Natural killer cell (primary cell): Measurements from ENCODE around the gene TPD52L2. TPM values are rescaled to one million over a fixed set of nuclear protein-coding genes. Genes with fewer than 3 reads are reported as not detected.
A peak's percentile ranks its signal among the peaks of the same experiment; 100 is the strongest.

ENCODE experiments used
- ATAC-seq, 3 donors: fragments of 150-1000 bp in 2 of 3; fragments of 200-7000 bp in 1 of 3; cut with Tn5 transposase; 1 replicate in 1 of 3; 2 replicates in 2 of 3; pipeline ENCODE4 v1.10.0; 2021; ENCODE audit warnings: mild to moderate bottlenecking in 2 of 3, moderate library complexity in 2 of 3
- DNase-seq, 2 donors: peaks; one replicate each; pipeline versions ENCODE4 v3.0.0 to v3.0.0-alpha.2; 2013 to 2021; ENCODE audit warnings: mixed read lengths in 1 of 2
- H3K27ac ChIP-seq: one replicate; pipeline ENCODE4 v1.5.1; 2013; ENCODE audit warnings: mild to moderate bottlenecking, low read length
- H3K27me3 ChIP-seq: one replicate; pipeline ENCODE4 v1.6.1; 2013; ENCODE audit warnings: low read length; ENCODE audit not compliant: control insufficient read depth, insufficient read depth
- H3K36me3 ChIP-seq: one replicate; pipeline ENCODE4 v1.6.1; 2013; ENCODE audit warnings: low read length; ENCODE audit not compliant: control insufficient read depth, insufficient read depth
- H3K4me1 ChIP-seq: one replicate; pipeline ENCODE4 v1.6.1; 2013; ENCODE audit warnings: low read length; ENCODE audit not compliant: control insufficient read depth, insufficient read depth
- H3K4me3 ChIP-seq: one replicate; pipeline ENCODE4 v1.5.1; 2013; ENCODE audit warnings: low read length
- H3K9me3 ChIP-seq: one replicate; pipeline ENCODE4 v1.6.1; 2013; ENCODE audit warnings: low read length; ENCODE audit not compliant: control insufficient read depth, insufficient read depth
- H3K27ac Mint-ChIP-seq, 2 donors: one replicate each; pipeline ENCODE4 v1.8.0; 2022; ENCODE audit warnings: mild to moderate bottlenecking in 2 of 2, mixed read lengths in 2 of 2, moderate library complexity in 1 of 2
- H3K27me3 Mint-ChIP-seq, 2 donors: one replicate each; pipeline ENCODE4 v1.8.0; 2022; ENCODE audit warnings: low read depth in 2 of 2, mixed read lengths in 2 of 2
- H3K36me3 Mint-ChIP-seq: one replicate; pipeline ENCODE4 v1.8.0; 2022; ENCODE audit warnings: mixed read lengths
- H3K4me1 Mint-ChIP-seq, 2 donors: one replicate each; pipeline ENCODE4 v1.8.0; 2022; ENCODE audit warnings: mixed read lengths in 2 of 2
- H3K4me3 Mint-ChIP-seq: one replicate; pipeline ENCODE4 v1.8.0; 2022; ENCODE audit warnings: mild to moderate bottlenecking, moderate library complexity, mixed read lengths
- H3K9me3 Mint-ChIP-seq, 2 donors: one replicate each; pipeline ENCODE4 v1.8.0; 2022; ENCODE audit warnings: mixed read lengths in 2 of 2
- CTCF ChIP-seq: fragments of 200-600 bp; IDR thresholded peaks from one replicate; pipeline ENCODE4 v1.8.0; 2022; ENCODE audit warnings: antibody characterized with exemption
- whole genome bisulfite sequencing: methylation state at CpG from one replicate; pipeline ENCODE4 v1.1.7; 2013; ENCODE audit warnings: missing lambda C conversion rate; ENCODE audit not compliant: insufficient coverage; 5-methylcytosine and 5-hydroxymethylcytosine counted together
- intact Hi-C: fragments of 100-400 bp; cut with micrococcal nuclease; formaldehyde crosslinking; loops from one replicate; pipeline ENCODE4 v1.14.2; 2022
- total RNA-seq, 4 donors: library from RNA; stranded (reverse); fragments of 120-200 nt in 1 of 4; gene quantifications; one replicate each; pipeline versions ENCODE4 v1.2.3 to v1.2.4, GENCODE V29; 2013 to 2022

Gene TPD52L2
- total RNA-seq, 3 donors from 2014 or later (not counting 1 experiment from before 2014, with no cell fraction given), result 36.8 to 47.2 (median 45.1) TPM

DNA sequence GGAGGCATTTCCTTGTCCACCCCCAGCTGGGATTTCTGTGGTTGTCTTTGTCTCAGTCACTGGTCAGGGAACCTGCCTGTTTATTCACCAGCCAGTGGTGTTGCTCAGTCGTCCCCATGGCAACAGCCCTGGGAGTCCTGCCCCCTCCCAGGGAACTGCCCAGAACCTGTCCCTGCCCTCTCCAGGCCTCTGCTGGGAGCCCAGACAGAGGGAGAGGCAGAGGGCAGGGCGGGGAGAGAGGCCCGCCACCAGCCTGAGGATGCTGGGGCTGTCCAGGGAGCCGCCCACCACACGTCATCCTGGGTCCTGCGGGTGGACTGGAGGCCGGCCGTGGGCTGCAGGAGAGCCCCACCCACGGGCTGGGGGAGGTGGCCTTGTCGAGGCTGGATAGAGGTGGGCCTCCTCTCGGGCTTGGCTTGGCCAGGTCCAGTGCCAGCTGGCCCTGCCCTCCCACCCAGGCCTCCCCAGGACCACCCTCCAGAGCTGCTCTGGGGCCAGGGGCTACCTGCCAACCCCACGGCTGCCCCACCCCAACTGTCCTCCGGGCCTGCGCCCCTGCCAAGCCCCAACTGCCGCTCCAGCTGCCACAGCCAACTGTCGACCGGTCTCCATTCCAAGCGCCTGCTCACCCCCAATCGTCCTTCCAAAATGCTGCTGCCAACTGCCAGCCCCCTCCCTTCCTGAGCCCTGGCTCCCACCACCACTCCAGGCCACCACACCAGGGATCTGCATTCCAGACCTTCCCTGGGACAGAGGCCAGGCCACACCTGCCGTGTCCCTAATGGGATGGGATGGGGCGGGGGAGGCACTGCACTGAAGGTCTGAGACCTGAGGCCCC, 29.8 kb upstream of the TPD52L2 start:
- Mint-ChIP-seq H3K27ac (no peak overlapping the region), H3K36me3 (no peaks in the 10 kb centered on the region), H3K27me3 (peaks cover 1 to 8% of the 10 kb centered on the region in 2 donors), H3K4me3 (no peak overlapping the region), H3K9me3 (no peaks in the 10 kb centered on the region), H3K4me1 (peaks cover under 1% of the 10 kb centered on the region in 2 donors)
- Histone ChIP-seq H3K4me1 (no peaks in the 10 kb centered on the region), H3K9me3 (no peaks in the 10 kb centered on the region), H3K4me3 (no peak overlapping the region), H3K36me3 (no peaks in the 10 kb centered on the region), H3K27ac (no peak overlapping the region), H3K27me3 (no peaks in the 10 kb centered on the region)
- no peak for TF ChIP-seq CTCF
- intact Hi-C loops, result no loop called here
- WGBS, result 87% methylated on average over 21 of the region's 21 CpGs
- no peak for DNase-seq
- no peak for ATAC-seq

DNA sequence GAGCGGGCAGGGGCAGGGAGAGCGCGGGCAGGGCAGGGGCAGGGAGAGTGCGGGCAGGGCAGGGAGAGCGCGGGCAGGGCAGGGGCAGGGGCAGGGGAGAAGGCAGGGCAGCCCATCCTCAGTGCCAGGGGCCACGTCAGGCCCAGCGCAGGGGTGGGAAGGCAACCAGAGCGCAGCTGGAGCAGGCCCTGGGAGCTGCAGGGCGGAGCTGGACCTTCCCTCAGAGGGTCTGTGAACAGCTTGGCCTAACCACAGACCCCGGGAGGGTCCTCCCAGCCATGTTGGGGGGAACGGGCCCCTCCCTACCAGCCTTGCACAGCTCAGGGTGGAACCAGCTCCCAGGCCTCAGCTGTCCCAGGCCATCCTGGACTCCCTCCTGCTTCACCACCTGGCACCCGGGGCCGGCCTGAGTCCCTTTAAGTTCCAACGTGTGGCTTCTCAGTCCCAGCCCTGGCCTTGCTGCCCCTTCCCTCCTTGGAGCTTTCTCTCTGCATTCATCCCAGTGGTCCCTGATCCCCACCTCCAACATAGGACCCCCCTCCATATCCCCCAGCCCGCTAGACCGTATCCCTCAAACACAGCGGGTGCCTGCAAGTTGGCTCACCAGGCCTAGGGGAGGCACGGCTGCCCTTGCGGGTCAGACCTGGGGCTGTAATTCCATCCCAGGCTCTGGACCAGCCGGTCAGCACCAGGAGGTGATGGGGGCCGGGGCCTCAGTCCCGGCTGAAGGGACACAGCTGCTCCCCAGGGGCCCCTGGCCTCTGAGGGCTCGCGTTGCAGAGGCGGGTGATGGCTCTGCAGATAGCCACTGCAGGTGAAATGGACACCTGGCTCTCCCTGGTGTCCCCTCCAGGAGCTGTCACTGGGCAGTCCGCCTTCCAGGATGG, 28.4 kb upstream of the TPD52L2 start:
- H3K4me3 Mint-ChIP-seq, result no peak overlapping the region
- no peaks in the 10 kb centered on the region for H3K36me3 ChIP-seq
- no peak for ATAC-seq

GRCh38 chr20:63837479-63837878, 27.6 kb upstream of the TPD52L2 start:
- WGBS, result 74% methylated on average over 7 of the region's 8 CpGs
- Histone ChIP-seq H3K27ac (no peak overlapping the region), H3K4me3 (no peak overlapping the region), H3K9me3 (no peaks in the 10 kb centered on the region), H3K4me1 (peaks cover 6% of the 10 kb centered on the region), H3K27me3 (no peaks in the 10 kb centered on the region), H3K36me3 (no peaks in the 10 kb centered on the region)
- Mint-ChIP-seq H3K9me3 (no peaks in the 10 kb centered on the region), H3K36me3 (no peaks in the 10 kb centered on the region), H3K27me3 (peaks cover 0 to 14% of the 10 kb centered on the region in 2 donors), H3K4me3 (no peak overlapping the region), H3K4me1 (no peaks in the 10 kb centered on the region), H3K27ac (no peak overlapping the region)
- no peak for TF ChIP-seq CTCF
- ATAC-seq, result peak in 1 of 3 donors; percentile 6
- intact Hi-C loops, result no loop called here
- no peak for DNase-seq

More for the DNA sequence above, 28.4 kb upstream of the TPD52L2 start:
- no peaks in the 10 kb centered on the region for H3K36me3 Mint-ChIP-seq
- H3K27ac ChIP-seq, result no peak overlapping the region
- intact Hi-C loops, result no loop called here
- no peaks in the 10 kb centered on the region for H3K9me3 ChIP-seq
- WGBS, result 88% methylated on average over 27 of the region's 27 CpGs
- H3K27ac Mint-ChIP-seq, result no peak overlapping the region
- H3K27me3 ChIP-seq, result no peaks in the 10 kb centered on the region
- no peak for TF ChIP-seq CTCF
- H3K4me1 ChIP-seq, result no peaks in the 10 kb centered on the region
- H3K27me3 Mint-ChIP-seq, result peaks cover 0 to 10% of the 10 kb centered on the region in 2 donors
- no peak for DNase-seq
- H3K4me3 ChIP-seq, result no peak overlapping the region
- H3K9me3 Mint-ChIP-seq, result no peaks in the 10 kb centered on the region
- no peaks in the 10 kb centered on the region for H3K4me1 Mint-ChIP-seq
